CD4-positive, alpha-beta T cell treated with Interleukin-15 for 1 hour (primary cell): ENCODE measurements around the gene WWTR1.

Source experiments
- DNase-seq: peaks from one replicate; pipeline ENCODE4 v3.0.0-alpha.2; 2020

Gene WWTR1

DNA sequence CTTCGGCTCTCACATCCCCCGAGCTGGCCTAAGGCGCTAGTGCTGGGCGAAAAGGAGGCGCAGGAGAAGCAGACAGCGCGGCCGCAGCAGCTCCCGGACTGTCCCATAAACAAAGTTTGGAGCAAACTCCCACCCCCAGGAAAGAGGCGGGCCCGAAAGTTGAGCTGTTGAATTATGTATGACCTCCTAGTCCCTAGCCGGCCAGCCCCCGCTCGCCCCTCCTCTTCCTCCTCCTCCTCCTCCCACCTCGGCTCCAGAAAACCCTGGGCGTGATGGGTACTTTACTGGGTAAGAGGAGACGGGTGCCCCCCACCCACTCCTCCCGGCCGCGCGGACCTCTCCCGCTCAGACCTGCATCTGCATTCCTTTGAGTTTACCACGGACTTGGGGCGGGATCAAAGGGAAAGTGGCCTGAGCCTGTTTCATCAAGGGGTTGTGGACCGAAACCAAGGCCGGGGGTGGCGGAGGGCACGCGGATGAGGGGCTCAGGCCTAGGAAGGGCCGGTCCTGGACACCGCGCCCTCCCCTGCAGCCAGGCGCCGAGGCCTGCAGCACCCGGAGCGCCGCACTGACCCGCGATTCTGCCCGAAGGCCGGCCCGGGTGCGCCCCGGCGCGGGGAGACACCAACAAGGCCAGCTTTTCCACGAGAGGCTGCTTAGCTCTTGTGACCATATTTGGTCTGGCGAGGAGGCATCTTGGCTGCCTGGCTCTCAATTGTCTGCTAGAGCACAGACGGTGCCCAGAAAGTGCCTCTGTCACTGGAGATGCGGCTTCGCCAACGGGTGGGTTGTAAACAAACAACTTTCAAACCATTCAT is at the start of gene WWTR1:
TSS of gene WWTR1 (minus strand) at position 100 of the 818 bp plus-strand sequence. CDS start 719 bp downstream, outside the sequence.
- no peak for DNase-seq

DNA sequence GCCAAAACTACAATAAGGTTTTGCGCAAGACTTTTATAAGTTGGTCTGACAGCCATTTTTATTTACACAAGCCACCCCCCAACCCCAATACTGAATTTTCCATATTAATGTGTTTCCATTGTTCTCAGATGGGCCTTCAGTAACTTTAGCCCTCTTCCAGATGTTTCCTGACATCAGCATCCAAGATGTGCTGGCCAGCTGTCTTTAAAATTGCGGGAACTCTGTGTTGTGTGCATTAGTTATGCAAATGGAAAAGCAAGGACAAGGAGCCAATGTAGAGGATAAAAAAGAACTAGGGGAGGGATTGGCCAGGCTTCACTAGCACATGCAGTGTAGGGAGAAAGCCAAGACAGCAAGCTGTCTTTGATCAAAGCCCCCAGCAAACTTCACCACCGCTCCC is 49.1 kb upstream of the WWTR1 start:
- no peak for DNase-seq

GRCh38 chr3:149705416-149705815 is 47.6 kb upstream of the WWTR1 start:
- DNase-seq, result no peak

GRCh38 chr3:149703466-149703865 is 45.6 kb upstream of the WWTR1 start:
- DNase-seq, result no peak

- no peak for DNase-seq
Observed at GRCh38 chr3:149702691-149703441, 45.0 kb upstream of the WWTR1 start.

DNA sequence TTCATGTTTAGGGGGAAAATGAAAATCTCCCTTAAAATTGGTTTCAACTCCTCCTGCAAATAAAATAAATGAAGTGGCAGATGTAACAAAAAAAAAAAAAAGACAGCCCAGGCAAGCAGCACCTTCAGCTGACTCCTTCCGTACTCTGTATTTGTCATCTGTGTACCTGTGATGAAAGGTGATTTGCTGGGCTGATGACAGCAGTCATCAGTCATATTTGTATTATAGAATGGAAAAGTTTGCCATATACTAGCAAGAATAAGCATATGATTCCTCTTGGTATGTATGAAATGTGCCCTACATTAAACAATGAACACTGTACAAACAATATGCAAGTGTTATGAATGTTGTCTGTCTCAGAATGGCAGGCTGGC is 44.1 kb upstream of the WWTR1 start:
- DNase-seq, result no peak

DNA sequence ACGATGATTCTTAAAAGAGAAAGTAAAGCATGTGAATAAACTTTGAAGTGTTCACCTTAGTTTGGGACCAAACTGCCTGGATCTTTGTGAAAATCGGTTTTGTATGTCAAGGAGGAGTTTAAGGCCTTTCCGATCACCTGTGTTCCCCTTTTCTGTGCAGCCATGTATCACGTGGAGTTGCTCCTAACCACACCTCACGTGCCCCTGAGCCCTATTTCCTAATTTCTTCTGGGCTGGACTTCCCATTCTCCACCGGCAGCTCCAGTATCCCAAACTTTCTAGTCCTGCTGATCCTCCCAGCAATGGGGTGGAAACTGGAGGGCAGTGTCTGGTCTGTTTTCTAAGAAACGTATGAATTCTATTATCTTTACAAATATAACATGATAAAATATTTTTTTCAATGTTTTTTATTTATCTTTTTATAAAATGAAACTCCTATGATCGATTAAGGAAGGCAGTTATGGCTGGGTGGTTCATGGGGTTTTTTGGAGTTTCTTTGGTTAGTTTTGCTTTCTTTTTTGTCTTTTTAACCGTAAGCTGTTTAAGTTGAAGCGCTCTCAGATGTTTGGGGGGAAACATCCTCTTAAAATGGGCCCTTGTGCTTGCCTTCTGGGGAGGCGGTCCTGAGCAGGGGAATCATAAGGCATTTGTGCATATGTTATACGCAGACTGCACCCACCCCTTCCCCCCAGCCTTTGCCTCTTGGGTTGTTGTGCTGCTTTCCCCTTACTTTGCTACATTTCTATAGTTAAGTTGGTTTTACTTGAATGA is 43.6 kb upstream of the WWTR1 start:
- no peak for DNase-seq

- DNase-seq, result no peak
Observed at GRCh38 chr3:149688122-149688757, 30.4 kb upstream of the WWTR1 start.

GRCh38 chr3:149686996-149687395 is 29.2 kb upstream of the WWTR1 start:
- no peak for DNase-seq

- DNase-seq, result no peak
Observed at GRCh38 chr3:149678351-149678950, 20.6 kb upstream of the WWTR1 start.

DNA sequence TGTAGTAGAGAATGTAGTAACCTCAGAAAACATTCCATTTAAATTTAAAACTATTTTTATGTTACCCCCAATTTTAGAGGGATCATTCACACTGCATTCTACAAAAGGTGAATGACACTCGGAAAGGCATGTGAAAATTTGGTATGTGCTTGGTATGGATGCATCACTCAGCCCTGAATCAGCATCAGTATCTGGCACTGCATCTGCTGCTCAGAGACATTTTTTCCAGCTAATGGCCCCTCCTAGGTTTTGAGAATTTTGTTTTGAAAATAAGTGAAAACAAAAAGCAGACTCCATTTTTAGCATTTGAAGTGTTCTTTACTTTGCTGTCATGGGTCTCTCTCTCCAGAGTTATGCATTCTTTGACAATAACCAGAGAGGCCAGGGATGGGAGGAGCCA is 15.6 kb upstream of the WWTR1 start:
- no peak for DNase-seq

DNA sequence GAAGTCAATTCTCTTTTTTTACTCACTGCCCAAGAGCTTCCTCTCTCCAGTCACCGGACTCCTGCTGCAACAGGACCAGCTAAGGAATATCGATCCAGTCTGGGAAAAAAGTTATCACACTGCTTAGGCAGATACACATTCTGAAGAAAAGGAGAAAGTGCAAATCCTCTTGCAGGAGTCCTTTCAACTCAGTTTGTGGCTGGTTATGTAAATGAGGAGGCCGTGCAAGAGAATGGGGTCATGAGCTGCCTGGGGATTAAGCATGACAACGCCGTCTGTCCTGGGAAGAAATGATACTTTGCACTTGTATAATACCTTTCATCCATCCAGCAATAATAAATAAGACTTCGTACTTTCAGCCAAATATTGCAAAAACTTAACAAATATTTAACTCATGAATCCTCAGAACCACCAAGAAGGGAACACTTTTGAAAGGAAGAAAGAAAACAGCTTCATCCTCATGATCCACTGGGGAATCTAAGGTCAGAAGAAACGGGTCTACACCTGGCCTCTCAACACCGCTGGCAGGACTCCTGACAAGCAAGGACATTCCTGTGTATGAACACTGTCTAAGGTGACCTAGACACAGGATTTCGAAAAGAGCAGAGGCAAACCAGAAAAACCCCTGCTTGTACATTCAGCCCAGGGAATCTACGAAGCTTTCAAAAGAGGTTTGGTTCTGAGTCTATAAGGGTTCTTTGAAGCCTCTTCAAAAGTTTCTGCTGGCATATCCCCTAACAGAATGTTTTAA is 13.1 kb upstream of the WWTR1 start:
- DNase-seq, result no peak

- no peak for DNase-seq
Observed at GRCh38 chr3:149667576-149667975, 9.8 kb upstream of the WWTR1 start.

DNA sequence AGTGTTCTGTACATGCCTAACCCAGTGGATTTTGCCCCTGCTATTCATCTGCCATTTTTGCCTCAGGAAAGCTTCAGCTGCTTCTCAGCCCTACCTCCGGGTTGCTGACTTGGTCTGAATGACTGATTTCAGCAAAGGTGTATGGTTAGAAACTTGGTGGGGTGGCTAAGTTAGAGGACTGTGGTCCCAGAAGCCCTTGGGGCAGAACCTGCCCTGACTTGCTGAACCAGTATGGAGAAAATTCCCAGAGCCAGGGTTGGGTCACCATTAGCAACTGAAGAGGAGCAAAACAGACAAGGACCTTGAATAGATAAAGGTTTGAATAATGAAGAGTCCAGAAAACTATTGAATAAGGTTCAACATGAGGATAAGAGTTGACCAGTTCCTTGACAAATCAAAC is 6.1 kb upstream of the WWTR1 start:
- DNase-seq, result no peak

DNA sequence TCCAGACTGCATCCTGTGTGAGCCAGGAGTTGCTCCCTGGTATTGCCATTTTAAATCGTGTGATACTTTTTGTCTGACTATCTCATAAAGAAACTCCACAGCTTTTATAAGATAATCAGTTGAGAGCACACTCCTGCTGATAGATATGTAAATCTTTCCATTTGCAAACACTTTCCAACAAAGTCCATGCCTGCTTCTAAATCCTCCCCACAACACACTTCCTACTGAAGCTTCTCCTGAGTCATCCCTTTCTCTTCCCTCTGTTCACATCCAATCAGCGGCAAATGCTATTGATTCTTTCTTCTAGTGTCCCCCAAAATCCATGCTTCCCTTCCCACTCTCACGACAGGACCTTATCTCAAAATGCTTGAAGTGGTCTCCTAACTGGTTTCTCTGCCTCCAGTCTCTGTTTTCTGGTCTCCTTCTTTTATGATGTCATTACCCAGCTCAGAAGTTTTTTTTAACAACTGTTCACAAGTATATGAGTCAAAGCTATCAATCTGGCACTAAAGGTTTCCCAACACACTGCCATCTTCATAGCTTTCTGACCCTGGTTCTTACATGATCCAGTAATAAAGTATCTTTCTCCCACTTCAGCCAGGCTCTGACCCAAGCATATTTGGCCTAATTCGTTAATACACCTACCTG is 4.5 kb upstream of the WWTR1 start:
- DNase-seq, result no peak

DNA sequence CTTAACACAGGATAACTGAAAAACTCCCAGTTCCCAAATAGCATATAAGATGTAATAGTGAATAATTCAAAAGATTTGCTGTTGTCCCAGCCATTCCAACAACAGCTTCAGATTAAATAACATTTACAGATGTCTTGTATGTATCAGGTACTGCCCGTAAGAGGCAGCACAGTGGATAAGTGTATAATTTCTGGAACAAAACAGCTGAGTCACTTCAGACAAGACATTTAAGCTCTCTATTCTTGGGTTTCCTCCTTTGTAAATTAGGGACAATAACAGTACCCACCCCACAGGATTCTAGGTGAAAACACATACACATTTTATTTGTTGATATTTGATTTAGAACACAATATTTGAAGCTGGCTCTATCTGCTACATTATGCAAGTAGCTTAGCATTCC is 2.6 kb upstream of the WWTR1 start:
- DNase-seq, result no peak

DNA sequence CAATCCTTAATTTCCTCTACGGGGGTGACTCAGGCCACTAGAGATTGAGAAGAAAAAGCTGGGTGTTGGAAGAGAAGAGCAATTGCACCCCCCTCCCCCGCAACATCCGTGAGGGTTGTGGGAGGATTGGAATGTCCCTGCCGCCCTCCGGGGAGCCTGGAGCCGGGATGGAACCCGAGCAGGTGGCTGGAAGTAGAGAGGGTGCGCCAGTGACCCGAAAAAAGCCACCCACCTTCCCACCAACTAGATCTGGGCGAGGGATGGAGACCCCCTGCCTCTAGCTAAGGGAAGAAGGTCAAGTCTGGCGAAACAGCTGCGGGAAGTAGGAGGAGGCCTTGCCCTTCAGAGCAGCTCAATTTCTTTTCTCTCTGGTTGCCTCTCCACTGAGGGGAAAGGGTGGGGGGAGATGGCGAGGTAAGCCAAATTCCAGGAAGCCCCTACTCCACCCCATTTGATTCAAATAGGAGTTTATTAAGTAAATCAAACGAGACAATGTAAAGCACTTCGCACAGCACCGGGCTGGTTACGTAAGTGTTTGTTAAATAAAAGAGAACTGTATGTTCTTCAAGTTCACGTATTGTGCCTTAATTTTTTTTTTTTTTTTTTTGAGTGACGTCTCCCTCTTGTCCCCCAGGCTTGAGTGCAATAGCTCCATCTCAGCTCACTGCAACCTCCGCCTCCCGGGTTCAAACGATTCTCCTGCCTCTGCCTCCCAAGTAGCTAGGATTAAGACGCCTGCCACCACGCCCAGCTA is 1.1 kb upstream of the WWTR1 start:
- no peak for DNase-seq

DNA sequence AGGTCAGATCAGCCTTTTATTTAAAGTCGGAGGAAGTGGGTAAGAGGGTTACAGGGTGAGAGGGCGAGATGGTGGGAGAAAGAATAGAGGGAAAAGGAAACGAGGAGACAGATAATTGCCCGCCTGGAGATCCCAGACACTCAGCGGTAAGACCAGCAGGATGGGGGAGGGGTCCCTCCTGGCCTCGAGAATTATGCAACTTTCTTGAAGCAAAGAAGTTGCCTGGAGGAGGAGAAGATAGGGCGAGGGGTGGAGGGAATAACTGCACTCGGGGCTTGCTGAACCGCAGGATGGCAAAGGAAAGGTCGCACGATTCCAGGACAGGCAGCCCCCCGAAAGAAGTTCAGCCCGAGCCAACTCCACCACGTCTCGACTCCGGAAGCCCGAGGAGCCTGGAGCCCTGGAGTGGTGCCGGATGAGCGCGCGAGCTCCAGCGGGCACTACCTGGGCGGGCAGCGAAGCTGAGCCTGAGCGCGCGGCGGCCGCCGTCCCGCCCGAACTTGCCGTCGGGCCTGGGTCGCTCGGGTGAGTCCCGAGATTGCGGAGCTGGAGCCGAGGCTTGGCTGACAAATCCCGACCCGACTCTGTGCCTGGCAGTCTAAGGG is 402 bp downstream of the WWTR1 start:
- DNase-seq, result no peak

DNA sequence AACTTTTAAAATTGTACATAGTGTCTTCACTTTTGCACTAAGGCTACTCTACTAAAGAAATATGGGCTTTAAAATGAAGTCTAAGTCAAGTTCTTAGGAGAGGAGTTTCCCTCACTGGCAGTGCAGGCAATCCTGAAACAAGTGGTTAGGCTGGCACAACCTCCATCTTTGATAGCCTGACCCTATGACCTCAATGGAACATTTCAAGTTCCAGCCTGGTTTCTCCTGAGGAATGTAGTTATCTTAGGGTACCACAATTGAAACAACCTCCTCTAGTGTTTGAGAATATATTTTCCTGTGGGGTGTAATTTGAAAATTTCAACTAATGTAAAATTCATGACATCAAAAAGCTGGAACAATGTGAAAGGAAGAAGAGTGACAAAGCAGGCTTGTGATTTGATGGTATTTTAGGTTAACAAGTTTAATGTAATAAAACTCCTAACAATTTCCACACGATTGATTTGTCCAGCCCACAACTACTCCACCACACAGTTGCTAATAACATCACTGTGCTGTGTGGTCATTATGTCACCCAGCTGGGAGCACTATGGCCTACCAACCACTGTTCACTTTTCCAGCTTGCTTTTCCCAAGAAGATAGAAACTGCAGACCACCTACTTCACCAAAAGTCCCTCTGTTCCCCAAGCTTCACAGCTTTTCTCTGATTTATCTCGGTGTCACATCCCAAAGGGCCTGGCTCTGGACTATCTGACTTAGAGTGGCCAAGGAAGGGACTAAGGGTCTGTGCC is 1.8 kb downstream of the WWTR1 start:
- DNase-seq, result no peak
